Lower lobe of right lung (tissue), 2 donors: ENCODE data around the gene PKHD1. TPM values are rescaled to one million over a fixed set of nuclear protein-coding genes. Genes with fewer than 3 reads are reported as not detected.

Source experiments
- ATAC-seq, 2 donors: fragments of 200-7000 bp; cut with Tn5 transposase; one replicate each; pipeline ENCODE4 v1.9.1; 2020 to 2022; ENCODE audit warnings: mild to moderate bottlenecking in 2 of 2, moderate library complexity in 2 of 2
- DNase-seq: peaks from one replicate; pipeline ENCODE4 v3.0.0-alpha.2; 2020
- H3K27ac ChIP-seq: fragments of 200-600 bp; one replicate; pipeline ENCODE4 v1.8.0; 2022
- H3K27me3 ChIP-seq: fragments of 200-600 bp; one replicate; pipeline ENCODE4 v1.8.0; 2022; ENCODE audit warnings: low read depth
- H3K36me3 ChIP-seq: fragments of 200-600 bp; one replicate; pipeline ENCODE4 v1.8.0; 2022; ENCODE audit warnings: mild to moderate bottlenecking
- H3K4me1 ChIP-seq: fragments of 200-600 bp; one replicate; pipeline ENCODE4 v1.8.0; 2022
- H3K4me3 ChIP-seq: fragments of 200-600 bp; one replicate; pipeline ENCODE4 v1.8.0; 2022; ENCODE audit warnings: mild to moderate bottlenecking
- H3K9me3 ChIP-seq: fragments of 200-600 bp; one replicate; pipeline ENCODE4 v1.8.0; 2022
- intact Hi-C: fragments of 100-400 bp; cut with DNase I; formaldehyde crosslinking; loops from one replicate; pipeline ENCODE4 v1.11.0; 2022
- total RNA-seq: library from RNA; stranded (reverse); fragmentation: NEBNext Ultra II Directional; extraction: Animal tissue kit (Norgen Biotek cat#: 25700); gene quantifications from one replicate; pipeline ENCODE4 v1.2.1, GENCODE V29; 2021
- TF ChIP-seq, protein P1 (sequence below): fragments of 200-600 bp; IDR thresholded peaks from one replicate; pipeline ENCODE4 v1.8.0; 2022; ENCODE audit warnings: antibody characterized with exemption, mild to moderate bottlenecking
- donor health status: DM: no; HTN: yes; CAD: no; lungs with severe emphysema.

Gene PKHD1
- total RNA-seq, 1 donor from 2014 or later = 0.09 TPM

DNA sequence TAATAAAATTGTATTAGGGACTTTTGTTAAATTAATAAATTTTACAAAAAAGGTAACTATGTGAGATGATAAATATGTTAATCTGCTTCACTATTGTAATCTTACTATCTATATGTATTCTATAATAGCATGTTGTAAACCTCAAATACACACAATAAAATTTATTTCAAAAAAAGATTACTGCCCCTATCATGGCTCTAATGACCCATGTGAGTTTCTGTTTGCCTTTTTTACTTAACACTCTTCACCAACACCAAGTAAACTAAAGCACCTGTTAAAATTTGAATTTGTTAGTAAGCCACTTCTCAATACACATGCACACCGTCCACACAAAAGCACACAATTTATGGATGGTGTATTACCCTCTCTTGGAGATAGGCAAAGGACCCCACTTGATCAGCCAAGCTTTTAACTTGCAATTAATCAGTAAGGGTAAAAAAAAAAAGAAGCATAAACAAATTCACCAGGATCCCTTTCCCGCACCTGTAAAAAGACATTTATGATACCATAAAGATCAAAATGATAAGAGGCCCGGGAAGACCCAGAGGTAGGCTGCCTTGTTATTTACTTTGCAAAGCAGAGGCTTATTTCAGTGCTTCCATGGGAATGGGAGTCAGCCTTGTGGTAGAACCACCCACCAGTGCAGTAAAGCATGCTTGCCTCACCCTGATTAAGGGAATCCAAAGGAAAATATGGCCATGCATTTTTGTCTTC, 28.6 kb upstream of the PKHD1 start:
- H3K4me1 ChIP-seq = no peaks in the 10 kb centered on the region
- H3K36me3 ChIP-seq = no peaks in the 10 kb centered on the region
- no peak overlapping the region for H3K4me3 ChIP-seq
- TF ChIP-seq, protein P1, sequence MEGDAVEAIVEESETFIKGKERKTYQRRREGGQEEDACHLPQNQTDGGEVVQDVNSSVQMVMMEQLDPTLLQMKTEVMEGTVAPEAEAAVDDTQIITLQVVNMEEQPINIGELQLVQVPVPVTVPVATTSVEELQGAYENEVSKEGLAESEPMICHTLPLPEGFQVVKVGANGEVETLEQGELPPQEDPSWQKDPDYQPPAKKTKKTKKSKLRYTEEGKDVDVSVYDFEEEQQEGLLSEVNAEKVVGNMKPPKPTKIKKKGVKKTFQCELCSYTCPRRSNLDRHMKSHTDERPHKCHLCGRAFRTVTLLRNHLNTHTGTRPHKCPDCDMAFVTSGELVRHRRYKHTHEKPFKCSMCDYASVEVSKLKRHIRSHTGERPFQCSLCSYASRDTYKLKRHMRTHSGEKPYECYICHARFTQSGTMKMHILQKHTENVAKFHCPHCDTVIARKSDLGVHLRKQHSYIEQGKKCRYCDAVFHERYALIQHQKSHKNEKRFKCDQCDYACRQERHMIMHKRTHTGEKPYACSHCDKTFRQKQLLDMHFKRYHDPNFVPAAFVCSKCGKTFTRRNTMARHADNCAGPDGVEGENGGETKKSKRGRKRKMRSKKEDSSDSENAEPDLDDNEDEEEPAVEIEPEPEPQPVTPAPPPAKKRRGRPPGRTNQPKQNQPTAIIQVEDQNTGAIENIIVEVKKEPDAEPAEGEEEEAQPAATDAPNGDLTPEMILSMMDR = no peak
- H3K27ac ChIP-seq = no peak overlapping the region
- DNase-seq (no peak), ATAC-seq (no peak)
- peaks cover 4% of the 10 kb centered on the region for H3K27me3 ChIP-seq
- intact Hi-C loops = no loop called here
- peaks cover 8% of the 10 kb centered on the region for H3K9me3 ChIP-seq

DNA sequence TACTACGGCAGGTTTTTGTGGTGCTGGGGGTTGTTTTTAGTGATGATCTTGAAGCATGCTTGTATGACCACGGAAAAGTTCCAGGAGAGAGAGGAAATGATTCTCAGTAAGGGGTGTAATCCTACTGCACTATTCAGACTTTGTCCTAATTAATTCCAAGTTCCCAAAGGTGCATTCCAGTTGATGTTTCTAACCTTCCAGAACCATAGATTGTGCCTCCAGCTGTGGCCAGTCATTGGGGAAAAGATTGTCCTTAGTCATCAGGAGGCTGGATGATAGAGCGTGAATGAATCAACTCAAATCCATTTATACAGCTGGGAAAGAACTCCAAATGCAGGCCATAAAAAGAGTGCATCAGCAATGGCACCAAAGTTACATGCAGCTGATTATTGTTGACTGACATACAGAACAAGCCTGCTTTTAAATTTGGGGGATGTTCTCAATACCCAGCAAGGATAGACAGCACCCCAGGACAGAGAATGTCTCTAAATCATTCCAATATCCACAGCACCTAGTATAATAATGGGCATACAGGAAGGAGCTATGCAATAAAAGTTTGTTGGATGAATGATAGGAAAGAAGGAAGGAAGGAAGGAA, 27.8 kb upstream of the PKHD1 start:
- H3K27ac ChIP-seq = no peak overlapping the region
- DNase-seq (no peak), ATAC-seq (no peak)
- no peaks in the 10 kb centered on the region for H3K4me1 ChIP-seq
- peaks cover 8% of the 10 kb centered on the region for H3K9me3 ChIP-seq
- intact Hi-C loops = no loop called here
- H3K27me3 ChIP-seq = peaks cover 4% of the 10 kb centered on the region
- no peak overlapping the region for H3K4me3 ChIP-seq
- TF ChIP-seq, protein P1 = no peak
- no peaks in the 10 kb centered on the region for H3K36me3 ChIP-seq

DNA sequence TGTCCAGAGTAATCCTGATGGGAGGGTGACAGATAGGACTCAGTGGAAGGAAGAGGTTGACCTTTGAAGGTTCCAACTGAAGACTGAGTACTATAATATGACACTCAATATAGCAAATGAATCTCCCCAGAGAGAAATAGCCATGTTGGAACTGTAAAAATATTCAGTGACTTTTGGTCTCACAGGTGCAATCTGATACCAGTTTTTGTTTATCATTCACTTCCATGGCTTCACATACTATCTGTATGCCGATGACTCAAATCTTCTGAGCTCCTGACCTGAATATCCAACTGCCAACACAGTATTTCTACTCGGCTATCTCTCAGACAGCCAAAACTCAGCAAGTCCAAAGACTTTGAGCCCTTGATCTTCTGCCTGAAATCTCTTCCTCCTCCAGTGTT, 21.8 kb upstream of the PKHD1 start:
- no peak overlapping the region for H3K4me3 ChIP-seq
- no peaks in the 10 kb centered on the region for H3K4me1 ChIP-seq
- no peak overlapping the region for H3K27ac ChIP-seq
- DNase-seq (no peak), ATAC-seq (no peak)
- intact Hi-C loops = no loop called here
- H3K9me3 ChIP-seq = no peaks in the 10 kb centered on the region
- H3K36me3 ChIP-seq = no peaks in the 10 kb centered on the region
- H3K27me3 ChIP-seq = peaks cover 4% of the 10 kb centered on the region
- TF ChIP-seq, protein P1 = no peak

DNA sequence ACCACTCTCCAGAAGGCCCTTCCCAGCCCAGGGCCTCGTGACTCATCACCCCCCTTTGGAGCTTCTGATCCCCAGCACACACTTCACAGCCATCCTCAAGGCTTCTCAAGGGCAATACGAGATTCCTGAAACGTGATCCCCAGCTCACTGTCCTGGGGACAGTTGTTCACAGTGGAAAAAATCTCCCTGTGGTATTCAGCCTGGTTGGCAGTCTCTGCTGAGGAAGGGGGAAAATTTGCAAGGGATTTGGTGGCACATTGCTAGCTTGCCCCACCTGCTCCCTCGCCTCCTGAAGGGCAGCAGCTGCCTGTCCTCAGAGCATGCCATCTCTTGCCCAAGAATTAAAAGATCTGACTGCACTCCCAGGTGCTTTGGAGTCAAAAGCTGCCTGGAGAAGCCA, 20.7 kb upstream of the PKHD1 start:
- H3K4me1 ChIP-seq = no peaks in the 10 kb centered on the region
- no peaks in the 10 kb centered on the region for H3K36me3 ChIP-seq
- no peak for DNase-seq
- ATAC-seq = no peak
- intact Hi-C loops = no loop called here
- H3K27me3 ChIP-seq = peaks cover 4% of the 10 kb centered on the region
- TF ChIP-seq, protein P1 = no peak
- no peak overlapping the region for H3K4me3 ChIP-seq
- no peak overlapping the region for H3K27ac ChIP-seq
- H3K9me3 ChIP-seq = no peaks in the 10 kb centered on the region

DNA sequence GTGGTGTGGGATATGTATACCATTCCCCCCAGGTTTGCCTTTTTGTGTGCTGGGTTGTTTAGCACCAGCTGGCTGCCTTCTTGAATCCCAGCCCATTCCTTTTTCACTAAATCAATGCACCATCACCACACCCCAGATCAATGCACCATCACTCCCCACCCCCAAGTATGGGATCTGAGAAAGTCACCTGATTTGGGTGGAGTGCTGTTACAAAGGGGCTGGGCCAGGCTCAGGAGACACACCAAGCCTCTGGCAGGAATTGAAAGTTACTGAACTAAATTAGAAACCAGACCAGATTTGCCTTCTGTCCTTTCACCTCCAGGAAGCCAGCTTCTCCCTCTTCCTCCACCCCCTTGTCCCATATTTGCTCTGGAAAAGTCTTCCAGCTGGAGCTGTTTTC, 19.6 kb upstream of the PKHD1 start:
- Histone ChIP-seq H3K27ac (no peak overlapping the region), H3K4me1 (no peaks in the 10 kb centered on the region), H3K27me3 (peaks cover under 1% of the 10 kb centered on the region), H3K36me3 (no peaks in the 10 kb centered on the region), H3K9me3 (no peaks in the 10 kb centered on the region), H3K4me3 (no peak overlapping the region)
- intact Hi-C loops = no loop called here
- ATAC-seq (no peak), DNase-seq (no peak)
- TF ChIP-seq, protein P1 = no peak
